DOHH2 (cell line): ENCODE data around the gene TNS2.

Experiments used
- H3F3A ChIP-seq: fragments of 200-600 bp; sonication (generic), shearing (Covaris generic); 2 replicates; pipeline ENCODE4 v1.6.0; 2016; ENCODE audit warnings: antibody characterized with exemption, mild to moderate bottlenecking; ENCODE audit not compliant: control insufficient read depth, insufficient read depth
- H3K27ac ChIP-seq: fragments of 200-600 bp; sonication (generic); 2 replicates; pipeline ENCODE4 v1.5.1; 2014; ENCODE audit warnings: low read depth, mild to moderate bottlenecking, low read length, moderate library complexity
- H3K27me3 ChIP-seq: fragments of 200-600 bp; sonication (generic); 2 replicates; pipeline ENCODE4 v1.6.1; 2014; ENCODE audit warnings: mild to moderate bottlenecking, low read length, mixed read lengths; ENCODE audit not compliant: control insufficient read depth
- H3K36me3 ChIP-seq: fragments of 200-600 bp; sonication (generic); 2 replicates; pipeline ENCODE4 v1.6.1; 2014; ENCODE audit warnings: mild to moderate bottlenecking, low read length, moderate library complexity, mixed read lengths; ENCODE audit not compliant: control insufficient read depth
- H3K4me1 ChIP-seq: fragments of 200-600 bp; sonication (generic); 2 replicates; pipeline ENCODE4 v1.6.1; 2014; ENCODE audit warnings: mild to moderate bottlenecking, low read length, mixed read lengths; ENCODE audit not compliant: control insufficient read depth
- H3K4me2 ChIP-seq: fragments of 200-600 bp; sonication (generic); 2 replicates; pipeline ENCODE4 v1.6.0; 2014; ENCODE audit warnings: mild to moderate bottlenecking, low read length, moderate library complexity
- H3K4me3 ChIP-seq: fragments of 200-600 bp; sonication (generic); 2 replicates; pipeline ENCODE4 v1.5.1; 2014; ENCODE audit warnings: mild to moderate bottlenecking, low read length, mixed read lengths
- H3K79me2 ChIP-seq: fragments of 200-600 bp; sonication (generic); 2 replicates; pipeline ENCODE4 v1.6.1; 2014; ENCODE audit warnings: mild to moderate bottlenecking, low read length, mixed read lengths; ENCODE audit not compliant: control insufficient read depth
- H3K9me2 ChIP-seq: fragments of 200-600 bp; sonication (generic); replicated peaks from 2 replicates; pipeline ENCODE4 v1.6.1; 2014; ENCODE audit warnings: mild to moderate bottlenecking, low read length, mixed read lengths; ENCODE audit not compliant: control insufficient read depth
- H3K9me3 ChIP-seq: fragments of 200-600 bp; sonication (generic); 2 replicates; pipeline ENCODE4 v1.6.1; 2014; ENCODE audit warnings: antibody characterized with exemption, low read length, mixed read lengths; ENCODE audit not compliant: control insufficient read depth, insufficient read depth
- H4K20me1 ChIP-seq: fragments of 200-600 bp; sonication (generic); 2 replicates; pipeline ENCODE4 v1.6.0; 2014; ENCODE audit warnings: low read depth, mild to moderate bottlenecking, antibody characterized with exemption, low read length, moderate library complexity; ENCODE audit not compliant: control insufficient read depth, insufficient read depth
- CTCF ChIP-seq: fragments of 200-600 bp; sonication (generic); IDR thresholded peaks from one replicate; pipeline ENCODE4 v1.5.1; 2014; ENCODE audit warnings: antibody characterized with exemption, mild to moderate bottlenecking, low read depth, low read length; ENCODE audit not compliant: poor library complexity, severe bottlenecking
- EZH2phosphoT487 ChIP-seq: fragments of 200-600 bp; sonication (generic); IDR thresholded peaks from 2 replicates; pipeline ENCODE4 v1.6.1; 2017; ENCODE audit warnings: borderline replicate concordance, mild to moderate bottlenecking, antibody characterized with exemption, low read length, moderate library complexity, mixed read lengths

Gene TNS2

GRCh38 chr12:53057816-53058500 lies 8.1 kb downstream of the TNS2 start:
- H3F3A ChIP-seq: 0 out of 2 replicates have a peak, but pooled peaks cover 4% of the 10 kb centered on the region
- peaks cover 9% of the 10 kb centered on the region for H3K4me1 ChIP-seq
- H3K27me3 ChIP-seq: peaks cover 5% of the 10 kb centered on the region
- no peaks in the 10 kb centered on the region for H3K79me2 ChIP-seq
- no peaks in the 10 kb centered on the region for H3K9me3 ChIP-seq
- 0 out of 2 replicates have a peak, but pooled peaks cover 3% of the 10 kb centered on the region for H4K20me1 ChIP-seq
- H3K27ac ChIP-seq: no peak overlapping the region
- H3K9me2 ChIP-seq: no peaks in the 10 kb centered on the region
- no peaks in the 10 kb centered on the region for H3K36me3 ChIP-seq
- no peak overlapping the region for H3K4me2 ChIP-seq
- TF ChIP-seq EZH2phosphoT487 (no peak), CTCF (no peak)
- no peak overlapping the region for H3K4me3 ChIP-seq

- Histone ChIP-seq H3K9me3 (no peaks in the 10 kb centered on the region), H3K27ac (no peak overlapping the region)
Measured at GRCh38 chr12:53058674-53059433, 9.0 kb downstream of the TNS2 start.

GRCh38 chr12:53059434-53060063 lies 9.7 kb downstream of the TNS2 start:
- Histone ChIP-seq H3K27ac (no peak overlapping the region), H3F3A (0 out of 2 replicates have a peak, but pooled peaks cover 4% of the 10 kb centered on the region), H3K4me3 (no peak overlapping the region), H3K4me1 (no peaks in the 10 kb centered on the region), H3K27me3 (peaks cover 5% of the 10 kb centered on the region), H3K36me3 (peaks cover 5% of the 10 kb centered on the region), H4K20me1 (no peaks in the 10 kb centered on the region), H3K9me2 (no peaks in the 10 kb centered on the region), H3K4me2 (no peak overlapping the region), H3K9me3 (no peaks in the 10 kb centered on the region), H3K79me2 (no peaks in the 10 kb centered on the region)
- TF ChIP-seq CTCF: no peak
- no peak for TF ChIP-seq EZH2phosphoT487

More at GRCh38 chr12:53058674-53059433, 9.0 kb downstream of the TNS2 start:
- Histone ChIP-seq H3K27me3 (peaks cover 5% of the 10 kb centered on the region), H3K9me2 (no peaks in the 10 kb centered on the region), H3K4me1 (peaks cover 2% of the 10 kb centered on the region), H3K79me2 (no peaks in the 10 kb centered on the region), H3K36me3 (peaks cover under 1% of the 10 kb centered on the region; the same call in 1 of the 2 replicates), H3F3A (0 out of 2 replicates have a peak, but pooled peaks cover 4% of the 10 kb centered on the region), H4K20me1 (no peaks in the 10 kb centered on the region), H3K4me3 (no peak overlapping the region), H3K4me2 (no peak overlapping the region)
- TF ChIP-seq CTCF (no peak), EZH2phosphoT487 (no peak)
